ENCODE measurements around the gene ZNF197. TPM values are rescaled to one million over a fixed set of nuclear protein-coding genes. Genes with fewer than 3 reads are reported as not detected.

The ZNF197 gene
- total RNA-seq, 1 experiment from 2014 or later = 16.4 TPM

DNA sequence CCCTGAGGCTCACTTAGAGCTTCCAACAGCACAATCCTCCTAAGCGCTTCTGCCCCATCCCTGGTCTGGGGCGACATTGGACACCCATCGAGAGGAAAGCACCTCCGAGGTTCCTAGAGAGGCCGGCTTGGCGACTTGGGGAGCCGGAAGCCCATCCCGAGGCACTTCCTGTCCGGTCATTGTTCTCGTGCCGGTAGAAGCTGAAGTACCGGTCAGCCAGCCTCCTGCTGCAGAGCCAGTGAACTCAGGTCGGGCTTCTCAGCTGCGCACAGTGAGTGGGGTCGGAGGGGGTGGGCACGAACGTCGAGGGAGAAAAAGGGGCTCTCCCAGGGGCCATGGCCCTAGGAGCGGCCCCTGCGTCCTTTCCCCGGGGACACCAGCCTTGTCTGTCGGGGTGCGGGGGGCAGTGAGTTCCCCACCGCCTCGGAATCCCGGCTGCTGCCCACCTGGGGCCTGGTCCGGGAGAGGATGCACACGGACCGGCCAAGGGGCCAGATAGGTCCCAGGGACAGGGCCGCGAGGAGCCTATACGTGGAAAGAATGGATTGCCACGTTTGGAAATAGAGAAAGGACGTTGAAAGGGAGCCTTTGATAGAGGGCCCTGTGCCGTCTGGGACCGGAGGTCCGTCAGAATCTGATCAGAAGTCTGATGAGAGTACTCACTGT, 23.9 kb downstream of the ZNF197 start, which contains the start of gene ZNF35 (continued):
- TF ChIP-seq, protein P1, sequence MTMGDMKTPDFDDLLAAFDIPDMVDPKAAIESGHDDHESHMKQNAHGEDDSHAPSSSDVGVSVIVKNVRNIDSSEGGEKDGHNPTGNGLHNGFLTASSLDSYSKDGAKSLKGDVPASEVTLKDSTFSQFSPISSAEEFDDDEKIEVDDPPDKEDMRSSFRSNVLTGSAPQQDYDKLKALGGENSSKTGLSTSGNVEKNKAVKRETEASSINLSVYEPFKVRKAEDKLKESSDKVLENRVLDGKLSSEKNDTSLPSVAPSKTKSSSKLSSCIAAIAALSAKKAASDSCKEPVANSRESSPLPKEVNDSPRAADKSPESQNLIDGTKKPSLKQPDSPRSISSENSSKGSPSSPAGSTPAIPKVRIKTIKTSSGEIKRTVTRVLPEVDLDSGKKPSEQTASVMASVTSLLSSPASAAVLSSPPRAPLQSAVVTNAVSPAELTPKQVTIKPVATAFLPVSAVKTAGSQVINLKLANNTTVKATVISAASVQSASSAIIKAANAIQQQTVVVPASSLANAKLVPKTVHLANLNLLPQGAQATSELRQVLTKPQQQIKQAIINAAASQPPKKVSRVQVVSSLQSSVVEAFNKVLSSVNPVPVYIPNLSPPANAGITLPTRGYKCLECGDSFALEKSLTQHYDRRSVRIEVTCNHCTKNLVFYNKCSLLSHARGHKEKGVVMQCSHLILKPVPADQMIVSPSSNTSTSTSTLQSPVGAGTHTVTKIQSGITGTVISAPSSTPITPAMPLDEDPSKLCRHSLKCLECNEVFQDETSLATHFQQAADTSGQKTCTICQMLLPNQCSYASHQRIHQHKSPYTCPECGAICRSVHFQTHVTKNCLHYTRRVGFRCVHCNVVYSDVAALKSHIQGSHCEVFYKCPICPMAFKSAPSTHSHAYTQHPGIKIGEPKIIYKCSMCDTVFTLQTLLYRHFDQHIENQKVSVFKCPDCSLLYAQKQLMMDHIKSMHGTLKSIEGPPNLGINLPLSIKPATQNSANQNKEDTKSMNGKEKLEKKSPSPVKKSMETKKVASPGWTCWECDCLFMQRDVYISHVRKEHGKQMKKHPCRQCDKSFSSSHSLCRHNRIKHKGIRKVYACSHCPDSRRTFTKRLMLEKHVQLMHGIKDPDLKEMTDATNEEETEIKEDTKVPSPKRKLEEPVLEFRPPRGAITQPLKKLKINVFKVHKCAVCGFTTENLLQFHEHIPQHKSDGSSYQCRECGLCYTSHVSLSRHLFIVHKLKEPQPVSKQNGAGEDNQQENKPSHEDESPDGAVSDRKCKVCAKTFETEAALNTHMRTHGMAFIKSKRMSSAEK (CRISPR knock-in tag; IDR thresholded peaks at IDR 0.05; ENCODE audit: borderline replicate concordance) = no peak
- TF ChIP-seq FOXJ3 (CRISPR knock-in tag; IDR thresholded peaks at IDR 0.05; ENCODE audit: borderline replicate concordance) (no peak), PREB (CRISPR knock-in tag; IDR thresholded peaks at IDR 0.05; ENCODE audit: borderline replicate concordance) (no peak), TCF7 (CRISPR knock-in tag; IDR thresholded peaks at IDR 0.05; ENCODE audit: low read depth) (no peak), RELA (CRISPR knock-in tag; IDR thresholded peaks at IDR 0.05; ENCODE audit: borderline replicate concordance) (no peak), KAT7 (CRISPR knock-in tag; IDR thresholded peaks at IDR 0.05; ENCODE audit: borderline replicate concordance) (no peak), IRF1 (CRISPR knock-in tag; IDR thresholded peaks at IDR 0.05) (no peak), SMAD3 (CRISPR knock-in tag; IDR thresholded peaks at IDR 0.05; ENCODE audit: borderline replicate concordance) (no peak), HMGXB4 (CRISPR knock-in tag; IDR thresholded peaks at IDR 0.05) (no peak), TEAD1 (CRISPR knock-in tag; IDR thresholded peaks at IDR 0.05) (no peak; the same call in 1 of the 2 replicates), ZNF232 (CRISPR knock-in tag; IDR thresholded peaks at IDR 0.05) (no peak), JAZF1 (CRISPR knock-in tag; IDR thresholded peaks at IDR 0.05) (no peak), ZNF423 (CRISPR knock-in tag; IDR thresholded peaks at IDR 0.05) (no peak), TP53 (CRISPR knock-in tag; IDR thresholded peaks at IDR 0.05) (no peak), AFF4 (CRISPR knock-in tag; IDR thresholded peaks at IDR 0.05; ENCODE audit: borderline replicate concordance) (no peak), ZNF671 (CRISPR knock-in tag; IDR thresholded peaks at IDR 0.05) (no peak)
- TF ChIP-seq, protein P2, sequence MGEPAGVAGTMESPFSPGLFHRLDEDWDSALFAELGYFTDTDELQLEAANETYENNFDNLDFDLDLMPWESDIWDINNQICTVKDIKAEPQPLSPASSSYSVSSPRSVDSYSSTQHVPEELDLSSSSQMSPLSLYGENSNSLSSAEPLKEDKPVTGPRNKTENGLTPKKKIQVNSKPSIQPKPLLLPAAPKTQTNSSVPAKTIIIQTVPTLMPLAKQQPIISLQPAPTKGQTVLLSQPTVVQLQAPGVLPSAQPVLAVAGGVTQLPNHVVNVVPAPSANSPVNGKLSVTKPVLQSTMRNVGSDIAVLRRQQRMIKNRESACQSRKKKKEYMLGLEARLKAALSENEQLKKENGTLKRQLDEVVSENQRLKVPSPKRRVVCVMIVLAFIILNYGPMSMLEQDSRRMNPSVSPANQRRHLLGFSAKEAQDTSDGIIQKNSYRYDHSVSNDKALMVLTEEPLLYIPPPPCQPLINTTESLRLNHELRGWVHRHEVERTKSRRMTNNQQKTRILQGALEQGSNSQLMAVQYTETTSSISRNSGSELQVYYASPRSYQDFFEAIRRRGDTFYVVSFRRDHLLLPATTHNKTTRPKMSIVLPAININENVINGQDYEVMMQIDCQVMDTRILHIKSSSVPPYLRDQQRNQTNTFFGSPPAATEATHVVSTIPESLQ (CRISPR knock-in tag; IDR thresholded peaks at IDR 0.05) = no peak
- TF ChIP-seq, protein P3, sequence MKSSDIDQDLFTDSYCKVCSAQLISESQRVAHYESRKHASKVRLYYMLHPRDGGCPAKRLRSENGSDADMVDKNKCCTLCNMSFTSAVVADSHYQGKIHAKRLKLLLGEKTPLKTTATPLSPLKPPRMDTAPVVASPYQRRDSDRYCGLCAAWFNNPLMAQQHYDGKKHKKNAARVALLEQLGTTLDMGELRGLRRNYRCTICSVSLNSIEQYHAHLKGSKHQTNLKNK (CRISPR knock-in tag; IDR thresholded peaks at IDR 0.05) = peak; percentile 80; the same call in 1 of the 2 replicates

Data from WTC11 (cell line).